ENCODE data around the gene GRIK3.

Gene GRIK3

GRCh38 chr1:36847186-36847585 is 187.1 kb downstream of the GRIK3 start:
- no peak overlapping the region for H3K27ac ChIP-seq (replicated peaks)
- TF ChIP-seq CTCF (IDR thresholded peaks at IDR 0.05; ENCODE audit: insufficient read depth, low read length), result no peak
- no peak for TF ChIP-seq GABPA (IDR thresholded peaks at IDR 0.05; ENCODE audit: low read depth)
- TF ChIP-seq POLR2AphosphoS5 (IDR thresholded peaks at IDR 0.05; ENCODE audit: low read depth), result no peak
- TF ChIP-seq REST (IDR thresholded peaks at IDR 0.05; ENCODE audit: insufficient replicate concordance, low read depth), result no peak
- TF ChIP-seq SPI1 (IDR thresholded peaks at IDR 0.05; ENCODE audit: borderline replicate concordance, low read depth), result no peak

GRCh38 chr1:36846357-36846756 is 188.0 kb downstream of the GRIK3 start:
- H3K27ac ChIP-seq (replicated peaks), result no peak overlapping the region
- H3K4me3 ChIP-seq (replicated peaks; ENCODE audit: insufficient read depth, low read length), result no peak overlapping the region
- TF ChIP-seq REST (IDR thresholded peaks at IDR 0.05; ENCODE audit: insufficient replicate concordance, low read depth), result no peak
- TF ChIP-seq POLR2AphosphoS5 (IDR thresholded peaks at IDR 0.05; ENCODE audit: low read depth), result no peak
- TF ChIP-seq GABPA (IDR thresholded peaks at IDR 0.05; ENCODE audit: low read depth), result no peak
- TF ChIP-seq CTCF (IDR thresholded peaks at IDR 0.05; ENCODE audit: insufficient read depth, low read length), result no peak
- TF ChIP-seq SPI1 (IDR thresholded peaks at IDR 0.05; ENCODE audit: borderline replicate concordance, low read depth), result no peak
- no peak for DNase-seq (ENCODE audit: low read depth in 1 of 2, low spot score in 1 of 2)
- H3K27me3 ChIP-seq (ENCODE audit: insufficient read depth, poor library complexity, severe bottlenecking), result peaks cover 11% of the 10 kb centered on the region

More at GRCh38 chr1:36847186-36847585, 187.1 kb downstream of the GRIK3 start:
- no peak overlapping the region for H3K4me3 ChIP-seq (replicated peaks; ENCODE audit: insufficient read depth, low read length)
- no peak for DNase-seq (ENCODE audit: low read depth in 1 of 2, low spot score in 1 of 2)
- H3K27me3 ChIP-seq (ENCODE audit: insufficient read depth, poor library complexity, severe bottlenecking), result peaks cover 11% of the 10 kb centered on the region

- H3K27ac ChIP-seq (replicated peaks), result no peak overlapping the region
- DNase-seq (ENCODE audit: low read depth in 1 of 2, low spot score in 1 of 2), result no peak
- H3K27me3 ChIP-seq (ENCODE audit: insufficient read depth, poor library complexity, severe bottlenecking), result peaks cover 11% of the 10 kb centered on the region
- TF ChIP-seq REST (IDR thresholded peaks at IDR 0.05; ENCODE audit: insufficient replicate concordance, low read depth), result no peak
- TF ChIP-seq GABPA (IDR thresholded peaks at IDR 0.05; ENCODE audit: low read depth), result no peak
- TF ChIP-seq POLR2AphosphoS5 (IDR thresholded peaks at IDR 0.05; ENCODE audit: low read depth), result no peak
- no peak overlapping the region for H3K4me3 ChIP-seq (replicated peaks; ENCODE audit: insufficient read depth, low read length)
Observed at GRCh38 chr1:36845802-36846201, 188.5 kb downstream of the GRIK3 start.
